Measurements from ENCODE around the gene ABHD15. TPM values are rescaled to one million over a fixed set of nuclear protein-coding genes. Genes with fewer than 3 reads are reported as not detected.
A peak's percentile ranks its signal among the peaks of the same experiment; 100 is the strongest.

The ABHD15 gene
- total RNA-seq, 3 donors from 2014 or later, result 7.9 to 29.3 (median 9.8) TPM

- Histone ChIP-seq H3K9me3 (no peaks in the 10 kb centered on the region), H3K4me1 (peaks cover 8 to 11% of the 10 kb centered on the region in 2 donors), H3K27me3 (no peaks in the 10 kb centered on the region), H3K27ac (peak overlapping the region; percentile 91), H3K36me3 (no peaks in the 10 kb centered on the region), H3K4me3 (peak overlapping the region; percentile 65 to 87 (median 74))
- TF ChIP-seq POLR2A (IDR thresholded peaks at IDR 0.05), result no peak
- peak in 1 of 3 donors; percentile 32 for TF ChIP-seq CTCF (IDR thresholded peaks at IDR 0.05)
- TF ChIP-seq POLR2AphosphoS5 (IDR thresholded peaks at IDR 0.05), result no peak
- intact Hi-C loops (cut with DNase I; ENCODE audit: low total_unique reads), result no loop called here
- peak in 1 of 2 donors; percentile 56 for DNase-seq (ENCODE audit: low spot score in 2 of 2)
Measured at GRCh38 chr17:29567554-29568330, 905 bp upstream of the ABHD15 start.

GRCh38 chr17:29567304-29567553 is 392 bp upstream of the ABHD15 start:
- Histone ChIP-seq H3K4me1 (peaks cover 7 to 8% of the 10 kb centered on the region in 2 donors), H3K9me3 (no peaks in the 10 kb centered on the region), H3K36me3 (no peaks in the 10 kb centered on the region), H3K27me3 (no peaks in the 10 kb centered on the region), H3K4me3 (peak overlapping the region; percentile 65 to 87 (median 74)), H3K27ac (peak overlapping the region; percentile 91)
- no peak for DNase-seq (ENCODE audit: low spot score in 2 of 2)
- intact Hi-C loops (cut with DNase I; ENCODE audit: low total_unique reads), result no loop called here
- TF ChIP-seq POLR2A (IDR thresholded peaks at IDR 0.05), result no peak
- no peak for TF ChIP-seq CTCF (IDR thresholded peaks at IDR 0.05)
- no peak for TF ChIP-seq POLR2AphosphoS5 (IDR thresholded peaks at IDR 0.05)

GRCh38 chr17:29565643-29566472 is 979 bp downstream of the ABHD15 start:
- H3K36me3 ChIP-seq, result no peaks in the 10 kb centered on the region
- intact Hi-C loops (cut with DNase I; ENCODE audit: low total_unique reads), result no loop called here

GRCh38 chr17:29563816-29564215 is 3.0 kb downstream of the ABHD15 start:
- Histone ChIP-seq H3K4me3 (no peak overlapping the region), H3K27ac (no peak overlapping the region), H3K27me3 (no peaks in the 10 kb centered on the region), H3K4me1 (peaks cover 3% of the 10 kb centered on the region in 2 donors), H3K9me3 (no peaks in the 10 kb centered on the region), H3K36me3 (no peaks in the 10 kb centered on the region)
- no peak for DNase-seq (ENCODE audit: low spot score in 2 of 2)
- TF ChIP-seq CTCF (IDR thresholded peaks at IDR 0.05), result no peak
- no peak for TF ChIP-seq POLR2A (IDR thresholded peaks at IDR 0.05)
- TF ChIP-seq POLR2AphosphoS5 (IDR thresholded peaks at IDR 0.05), result no peak
- intact Hi-C loops (cut with DNase I; ENCODE audit: low total_unique reads), result no loop called here

More at GRCh38 chr17:29565643-29566472, 979 bp downstream of the ABHD15 start:
- no peaks in the 10 kb centered on the region for H3K27me3 ChIP-seq
- peak overlapping the region; percentile 65 to 87 (median 74) for H3K4me3 ChIP-seq
- no peaks in the 10 kb centered on the region for H3K9me3 ChIP-seq
- peak overlapping the region in 1 of 2 donors; percentile 91 for H3K27ac ChIP-seq
- peak in 1 of 2 donors; percentile 51 for DNase-seq (ENCODE audit: low spot score in 2 of 2)
- no peak for TF ChIP-seq POLR2AphosphoS5 (IDR thresholded peaks at IDR 0.05)
- no peak for TF ChIP-seq CTCF (IDR thresholded peaks at IDR 0.05)
- no peak for TF ChIP-seq POLR2A (IDR thresholded peaks at IDR 0.05)
- H3K4me1 ChIP-seq, result peaks cover 7% of the 10 kb centered on the region in 2 donors

GRCh38 chr17:29562615-29563014 is 4.2 kb downstream of the ABHD15 start:
- Histone ChIP-seq H3K27me3 (no peaks in the 10 kb centered on the region), H3K27ac (no peak overlapping the region), H3K4me3 (no peak overlapping the region), H3K4me1 (peaks cover 3% of the 10 kb centered on the region in 2 donors), H3K36me3 (no peaks in the 10 kb centered on the region), H3K9me3 (no peaks in the 10 kb centered on the region)
- intact Hi-C loops (cut with DNase I; ENCODE audit: low total_unique reads), result no loop called here
- no peak for DNase-seq (ENCODE audit: low spot score in 2 of 2)
- TF ChIP-seq POLR2AphosphoS5 (IDR thresholded peaks at IDR 0.05), result no peak
- no peak for TF ChIP-seq CTCF (IDR thresholded peaks at IDR 0.05)
- TF ChIP-seq POLR2A (IDR thresholded peaks at IDR 0.05), result no peak
